Activated T-cell treated with anti-CD3 and anti-CD28 coated beads for 48 hours (primary cell): ENCODE measurements around the gene ARHGAP6.

Experiments
- DNase-seq: peaks from one replicate; pipeline ENCODE4 v3.0.0-alpha.2; 2020; ENCODE audit warnings: low read depth

The ARHGAP6 gene

DNA sequence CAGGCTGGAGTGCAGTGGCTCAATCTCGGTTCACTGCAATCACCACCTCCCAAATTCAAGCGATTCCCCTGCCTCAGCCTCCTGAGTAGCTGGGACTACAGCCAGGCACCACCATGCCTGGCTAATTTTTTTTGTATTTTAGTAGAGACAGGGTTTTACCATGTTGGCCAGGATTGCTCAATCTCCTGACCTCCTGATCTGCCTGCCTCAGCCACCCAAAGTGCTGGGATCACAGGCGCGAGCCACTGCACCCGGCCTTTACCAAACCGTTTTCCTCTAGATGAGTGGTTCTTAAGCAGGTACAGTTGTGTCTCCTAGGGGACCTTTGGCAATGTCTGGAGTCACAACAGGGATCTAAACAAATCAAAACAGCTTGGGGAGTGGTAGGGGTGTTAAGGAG is 360.9 kb downstream of the ARHGAP6 start:
- no peak for DNase-seq

DNA sequence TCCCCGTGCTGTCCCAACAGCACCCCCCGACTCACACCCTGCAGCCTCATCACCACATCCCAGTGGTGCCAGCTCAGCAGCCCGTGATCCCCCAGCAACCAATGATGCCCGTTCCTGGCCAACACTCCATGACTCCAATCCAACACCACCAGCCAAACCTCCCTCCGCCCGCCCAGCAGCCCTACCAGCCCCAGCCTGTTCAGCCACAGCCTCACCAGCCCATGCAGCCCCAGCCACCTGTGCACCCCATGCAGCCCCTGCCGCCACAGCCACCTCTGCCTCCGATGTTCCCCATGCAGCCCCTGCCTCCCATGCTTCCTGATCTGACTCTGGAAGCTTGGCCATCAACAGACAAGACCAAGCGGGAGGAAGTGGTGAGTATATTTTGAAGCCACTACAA is 367.1 kb downstream of the ARHGAP6 start:
- DNase-seq, result no peak

DNA sequence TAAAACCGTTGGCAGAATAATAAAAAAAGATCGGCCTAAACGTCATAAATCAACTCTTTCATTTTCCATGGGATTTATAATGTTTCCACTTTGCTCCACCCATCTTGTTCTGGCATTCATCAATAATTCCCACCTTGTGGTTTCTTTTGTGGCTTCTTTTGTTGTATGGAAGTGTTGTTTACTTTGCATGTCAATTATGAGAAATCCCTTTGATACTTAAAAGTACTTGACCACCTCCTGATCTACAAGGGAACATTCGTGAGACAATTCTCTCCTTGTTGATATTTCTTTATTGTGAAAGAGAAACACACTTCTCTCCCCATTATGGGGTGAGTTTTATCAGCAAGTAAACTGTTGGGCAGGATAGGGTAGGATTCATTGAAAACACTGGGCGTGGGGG is 369.7 kb downstream of the ARHGAP6 start:
- DNase-seq, result no peak

DNA sequence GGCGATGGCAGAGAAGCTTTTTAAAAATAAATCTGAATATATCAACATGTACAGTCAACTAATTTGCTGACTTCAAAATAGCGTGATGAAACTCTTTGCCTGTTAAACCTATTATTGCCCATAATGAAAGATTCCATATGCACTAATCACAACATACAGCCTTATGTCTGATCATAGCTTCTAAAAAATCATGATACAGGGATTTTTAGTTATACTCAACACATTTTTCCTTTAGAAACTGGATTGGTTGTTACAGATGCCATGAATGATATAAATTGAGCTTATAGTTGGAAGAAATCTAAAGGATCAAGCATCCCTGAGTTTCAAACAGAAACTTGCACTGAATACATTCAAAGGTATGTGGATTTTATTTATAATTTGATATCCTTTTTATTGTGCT is 372.6 kb downstream of the ARHGAP6 start, which contains the start of gene AMELX:
Gene AMELX, plus strand, starts transcription at position 301 of the 400 bp plus-strand sequence. CDS start 1,376 bp downstream, outside the sequence.
- no peak for DNase-seq

DNA sequence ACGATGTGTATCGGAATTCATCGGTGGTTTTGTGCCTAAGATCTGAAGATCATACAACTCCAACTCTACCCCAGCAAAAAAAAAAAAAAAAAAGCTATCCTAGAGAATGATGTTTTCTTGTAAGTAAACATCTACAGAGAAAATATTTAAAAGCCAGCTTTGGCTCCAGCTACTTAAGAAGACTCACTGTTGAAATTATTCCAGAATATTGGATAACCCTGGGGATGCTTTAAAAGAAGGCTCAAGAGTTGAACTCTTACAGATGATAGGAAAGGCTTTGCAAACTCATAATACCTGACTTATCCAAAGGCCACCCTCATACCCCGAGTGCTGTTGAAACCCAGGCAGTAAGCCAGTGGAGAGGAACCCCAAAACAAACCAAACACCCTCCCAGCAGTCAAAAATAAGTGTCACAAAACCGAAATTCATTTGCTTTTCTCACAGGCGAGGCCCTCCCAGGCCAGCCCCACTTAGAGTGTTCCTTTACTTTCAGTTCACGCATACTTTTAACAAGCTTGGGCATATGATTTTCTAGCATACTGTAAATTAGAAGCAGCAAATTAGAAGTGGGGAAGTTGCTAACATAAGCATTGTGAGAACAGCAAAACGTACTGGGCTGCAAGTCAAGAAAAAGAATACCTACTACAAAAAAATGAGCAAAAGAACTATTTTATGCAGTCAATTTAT is 375.2 kb downstream of the ARHGAP6 start:
- DNase-seq, result no peak

DNA sequence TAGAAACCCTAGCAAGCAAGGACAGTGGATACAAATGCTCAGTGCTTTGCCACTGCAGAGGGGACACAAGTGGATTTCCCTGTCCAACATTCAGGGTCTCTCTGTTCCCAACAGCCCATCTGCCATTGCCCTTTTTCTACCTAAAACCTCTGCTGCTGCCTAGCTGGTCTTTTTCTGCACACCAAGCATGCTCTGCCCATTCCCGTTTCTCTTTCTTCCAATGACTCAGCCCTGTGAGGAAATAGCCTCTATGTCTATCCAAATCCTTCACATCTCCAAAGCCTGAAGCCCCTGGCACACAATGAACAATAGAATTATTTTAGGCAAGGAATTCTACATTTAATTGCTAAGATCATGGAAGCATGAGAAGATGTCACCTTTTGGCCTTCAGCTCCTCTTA is 378.2 kb downstream of the ARHGAP6 start:
- no peak for DNase-seq

DNA sequence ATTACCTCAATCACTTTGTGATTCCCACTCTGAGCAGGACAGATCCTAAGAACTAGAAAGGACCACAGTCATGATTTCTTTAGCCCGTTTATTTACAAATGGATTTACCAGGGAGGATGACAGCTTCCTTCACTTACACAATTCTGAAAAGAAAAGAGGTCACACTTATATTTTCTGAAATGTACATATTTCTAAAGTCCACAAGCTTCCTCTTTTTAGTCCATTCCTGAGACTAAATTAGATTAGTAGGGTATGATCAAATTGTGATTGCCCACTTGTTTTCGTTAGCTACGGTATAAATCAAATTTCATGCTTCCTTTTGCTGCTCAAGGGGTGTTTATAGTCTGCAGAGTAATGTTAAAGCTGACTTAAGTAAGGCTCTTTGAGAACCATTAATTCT is 380.1 kb downstream of the ARHGAP6 start:
- no peak for DNase-seq

DNA sequence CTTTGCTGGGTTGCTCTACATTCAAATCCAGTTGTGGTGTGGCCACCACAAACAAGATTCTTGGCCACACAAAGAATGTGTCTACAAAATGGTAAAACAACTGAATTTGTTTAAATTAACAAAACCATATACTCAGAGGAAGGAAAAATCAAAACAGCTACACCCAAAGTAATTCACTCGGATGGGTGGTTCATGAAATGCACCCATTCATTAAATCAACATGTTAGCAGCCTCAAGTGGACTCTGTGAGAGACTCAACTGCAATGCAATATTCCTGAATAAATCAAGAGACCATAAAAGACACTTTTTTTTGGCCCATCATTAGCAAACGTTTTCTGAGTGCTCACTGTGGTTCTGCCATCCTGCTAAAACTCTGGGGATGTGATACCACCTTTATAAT is 383.7 kb downstream of the ARHGAP6 start:
- DNase-seq, result no peak

DNA sequence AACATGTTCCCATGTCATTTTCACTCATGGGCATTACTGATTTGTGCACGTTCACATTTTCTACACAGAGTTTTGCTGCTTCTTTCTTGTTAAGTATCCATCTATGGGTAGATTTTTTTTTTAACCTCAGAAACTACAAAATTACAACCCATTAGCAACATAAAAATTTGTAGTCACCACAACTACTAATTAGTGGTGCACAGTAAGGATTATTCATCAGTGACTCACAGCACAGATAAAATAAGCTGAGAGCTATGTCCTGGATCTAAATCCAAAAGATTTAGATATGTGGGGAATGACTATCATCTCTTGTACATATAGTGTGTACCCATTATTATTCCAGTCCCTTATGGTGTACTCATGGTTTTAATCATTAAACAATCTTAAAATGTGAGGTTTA is 392.2 kb downstream of the ARHGAP6 start:
- no peak for DNase-seq

DNA sequence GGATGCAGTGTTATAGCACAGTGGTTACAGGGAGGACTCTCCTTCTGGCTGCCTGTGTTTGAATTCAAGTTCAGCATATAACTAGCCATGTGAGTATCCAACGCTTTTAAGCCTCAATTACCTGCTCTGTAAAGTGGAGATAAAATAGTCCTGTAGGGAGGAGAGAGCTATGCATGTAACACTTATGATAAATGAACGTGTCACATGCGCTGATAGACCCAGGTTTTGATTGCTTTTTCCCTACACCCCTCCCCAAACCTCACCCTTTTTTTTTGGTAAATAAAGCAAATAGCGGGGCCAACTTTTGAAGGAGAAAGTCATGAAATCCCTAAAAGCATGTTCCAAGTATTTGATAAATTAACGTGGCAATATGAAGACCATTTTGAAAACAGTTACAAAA is 392.9 kb downstream of the ARHGAP6 start:
- no peak for DNase-seq

DNA sequence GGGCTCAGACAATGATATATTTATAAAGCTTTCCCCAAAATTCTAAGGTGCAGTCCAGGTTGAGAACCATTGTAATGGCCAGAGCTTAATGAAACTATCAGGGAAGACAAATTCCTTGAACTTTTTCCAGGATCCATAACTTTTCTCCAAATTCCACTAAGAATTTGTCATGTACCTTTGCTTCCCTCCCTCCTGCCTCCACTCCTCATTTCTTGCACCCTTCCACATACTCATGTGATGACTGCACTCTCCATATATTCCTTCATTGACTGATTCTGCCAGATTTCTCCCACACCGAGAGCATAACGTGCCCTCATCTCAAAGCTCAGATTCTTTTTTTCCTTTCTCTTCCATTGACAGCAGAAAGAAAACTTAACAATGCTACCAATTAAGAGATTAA is 393.4 kb downstream of the ARHGAP6 start:
- DNase-seq, result no peak

DNA sequence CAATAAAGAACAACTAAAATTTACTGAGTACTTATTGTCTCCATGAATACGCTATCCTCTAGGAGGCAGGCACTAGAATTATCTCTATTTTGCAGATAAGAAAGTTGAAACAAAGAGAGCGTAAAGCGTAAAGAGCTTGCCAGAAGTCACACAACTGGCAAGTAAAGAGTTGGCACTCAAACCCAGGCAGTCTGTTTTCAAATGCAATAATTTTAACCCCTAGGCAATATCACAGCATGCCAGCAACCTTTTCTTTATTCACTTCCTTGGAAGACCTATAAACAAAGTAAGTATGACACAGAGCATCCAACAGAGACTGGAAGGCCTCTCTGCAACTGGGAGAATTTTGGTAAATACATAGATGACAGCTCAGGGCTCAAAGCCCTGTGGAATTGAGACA is 395.7 kb downstream of the ARHGAP6 start:
- DNase-seq, result no peak

DNA sequence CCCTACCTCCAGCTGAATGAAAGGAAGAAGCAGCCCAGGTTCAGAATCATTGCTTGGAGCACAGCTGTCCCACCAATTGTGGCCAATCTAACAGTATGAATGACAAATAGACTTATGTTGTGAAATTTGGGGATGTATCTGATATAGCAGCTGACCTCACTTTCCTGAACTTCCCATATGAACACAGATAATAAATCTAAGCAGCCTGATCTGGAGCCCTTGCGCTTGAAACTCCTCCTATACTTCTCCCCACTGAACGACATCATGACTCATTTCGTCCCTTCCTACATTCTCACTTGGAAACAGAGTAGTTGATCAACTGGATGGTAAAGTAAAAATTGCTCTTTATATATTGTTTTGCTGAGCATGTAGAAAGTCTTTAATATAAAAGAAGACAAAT is 396.7 kb downstream of the ARHGAP6 start:
- DNase-seq, result no peak

DNA sequence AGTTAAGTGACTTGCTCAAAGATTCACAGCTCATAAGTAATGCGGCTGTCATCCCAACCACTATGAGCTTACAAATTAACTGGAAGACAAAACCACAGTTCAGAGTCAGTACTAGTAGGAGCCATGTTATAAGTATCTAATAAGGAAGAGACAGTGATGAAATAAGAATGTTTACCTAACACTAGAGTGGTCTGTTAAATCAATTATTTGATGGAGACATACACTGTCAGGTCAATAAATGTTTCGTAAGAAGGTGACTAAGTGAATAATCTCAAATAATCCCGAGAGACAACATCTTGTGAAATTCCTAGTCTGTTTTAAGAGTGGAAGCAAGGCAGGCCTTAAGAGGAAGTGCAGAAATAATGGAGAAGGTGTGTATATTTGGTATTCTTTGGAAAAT is 398.3 kb downstream of the ARHGAP6 start:
- DNase-seq, result no peak

DNA sequence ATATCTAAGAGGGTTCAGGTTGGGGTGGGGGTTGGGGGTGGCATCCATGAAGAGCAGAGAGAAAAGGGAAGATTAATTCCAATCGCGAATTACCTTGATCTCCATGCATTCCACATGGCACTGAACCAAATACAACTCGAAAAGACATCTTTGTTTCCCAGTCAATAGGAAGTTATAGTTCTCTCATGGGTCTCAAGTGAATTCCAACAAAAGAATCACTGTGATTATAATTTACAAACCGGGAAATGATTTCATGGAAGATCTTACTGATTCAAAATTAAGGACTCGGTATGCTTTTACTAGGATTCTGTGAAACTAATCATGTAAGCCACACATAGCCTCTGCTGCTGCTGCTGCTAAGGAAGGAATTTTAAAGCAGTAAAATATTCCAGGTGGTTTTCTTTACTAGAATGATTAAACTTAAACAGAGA is 399.1 kb downstream of the ARHGAP6 start:
- DNase-seq, result no peak

DNA sequence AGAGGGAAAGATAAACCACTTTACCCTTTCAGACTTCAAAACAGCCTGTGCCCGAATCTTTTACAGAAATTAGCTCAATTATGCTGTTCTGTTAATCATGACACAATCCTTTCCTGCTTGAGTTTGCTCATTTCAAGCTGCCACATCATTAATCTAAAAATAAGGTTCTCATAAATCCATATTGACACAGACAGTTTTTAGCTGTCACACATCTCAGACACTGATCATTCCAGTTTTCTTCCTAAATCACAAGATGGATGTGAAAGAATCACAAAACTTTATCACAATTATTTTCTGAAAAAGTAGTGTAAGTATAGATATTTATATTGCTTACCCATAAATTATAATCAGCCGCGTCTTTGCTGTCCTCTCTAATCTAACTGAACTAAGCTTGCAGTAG is 400.4 kb downstream of the ARHGAP6 start:
- no peak for DNase-seq

DNA sequence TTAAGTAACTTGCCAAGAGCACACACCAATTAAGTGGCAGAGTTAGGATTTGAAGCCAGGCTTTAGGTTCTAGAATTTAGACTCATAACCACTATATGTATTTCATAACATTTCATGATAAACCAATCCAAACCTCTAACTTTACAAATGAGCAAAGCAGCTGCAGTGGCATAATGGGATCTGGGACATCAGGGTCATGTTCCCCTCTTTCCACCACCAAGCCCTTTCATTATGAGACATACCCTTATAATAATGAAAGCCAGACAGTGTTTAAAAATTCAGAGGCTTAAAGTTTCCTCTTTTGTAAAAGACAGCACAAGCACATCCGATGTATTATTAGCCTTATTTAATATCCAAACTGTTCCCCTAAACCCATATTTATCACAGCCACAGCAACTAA is 400.8 kb downstream of the ARHGAP6 start:
- DNase-seq, result no peak

DNA sequence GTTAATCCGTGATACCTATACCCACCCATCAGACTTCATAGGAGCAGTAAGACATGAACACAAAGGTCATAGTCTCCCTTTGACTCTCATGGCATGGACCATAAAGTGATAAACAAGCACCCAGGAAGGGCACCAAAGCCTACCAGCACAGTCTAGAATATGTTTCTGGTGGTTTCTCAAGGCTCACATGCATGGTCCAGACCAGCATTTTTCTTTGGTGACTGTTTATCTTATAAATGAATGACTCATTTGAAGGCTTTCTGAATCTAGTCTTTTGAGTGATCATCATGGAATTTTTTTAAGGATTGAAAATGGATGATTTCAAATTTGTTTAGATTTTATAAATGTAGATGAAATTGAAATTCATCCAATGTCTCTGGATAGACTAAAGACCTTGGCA is 404.5 kb downstream of the ARHGAP6 start:
- DNase-seq, result no peak

DNA sequence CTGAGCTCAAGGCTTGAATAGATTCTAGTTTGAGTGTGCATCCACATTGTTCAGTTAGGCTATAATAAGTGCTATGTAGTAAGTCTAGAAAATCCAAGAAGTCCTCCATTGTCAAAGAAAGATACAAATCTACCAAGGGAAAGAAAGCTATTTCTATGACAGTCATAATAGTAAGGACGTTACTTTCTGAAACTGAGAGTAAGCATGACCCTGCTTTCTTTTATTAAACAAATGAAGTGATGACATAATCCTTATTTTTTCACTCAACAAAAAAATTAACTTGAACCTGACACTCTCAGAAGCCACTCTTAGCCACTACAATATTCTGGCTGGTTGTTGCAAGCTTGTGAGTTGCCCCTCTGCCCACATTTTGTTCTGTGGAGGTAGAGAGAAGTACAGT is 406.3 kb downstream of the ARHGAP6 start:
- DNase-seq, result no peak

DNA sequence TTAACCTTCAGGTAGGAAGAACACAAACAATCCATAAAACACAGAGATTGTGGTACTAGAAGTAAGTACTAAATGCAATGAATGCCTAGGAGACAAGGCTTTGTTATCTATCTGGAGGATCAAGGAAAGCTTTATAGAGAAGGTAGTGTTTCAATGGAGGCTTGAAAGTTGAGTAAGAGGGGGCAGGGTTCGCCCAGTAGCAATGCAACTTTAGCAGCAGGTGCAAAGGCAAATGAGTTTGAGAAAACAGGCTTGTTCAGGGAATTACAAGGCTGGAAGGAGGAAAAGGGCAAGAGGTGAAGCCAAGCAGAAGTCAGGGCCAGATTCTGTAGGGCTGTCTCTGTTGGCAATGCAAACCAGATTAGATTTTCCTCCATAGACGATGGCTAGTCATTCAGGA is 408.0 kb downstream of the ARHGAP6 start:
- DNase-seq, result no peak

DNA sequence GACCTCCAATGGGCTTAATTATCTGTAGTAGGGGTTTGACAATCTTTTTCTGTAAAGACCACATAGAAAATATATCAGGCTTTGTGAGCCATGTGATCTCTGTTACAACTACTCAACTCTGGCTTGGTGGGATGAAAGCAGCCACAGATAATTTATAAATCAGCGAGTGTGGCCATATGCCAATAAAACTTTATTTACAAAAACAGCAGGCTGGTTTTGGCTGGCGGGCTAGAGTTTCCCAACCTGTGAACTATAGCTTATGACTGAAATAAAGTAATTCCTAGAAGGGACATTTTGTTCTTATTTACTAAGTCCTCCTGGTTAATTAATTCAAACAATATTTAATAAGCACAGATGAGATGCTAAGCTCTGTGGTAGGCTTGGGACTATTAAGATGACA is 408.4 kb downstream of the ARHGAP6 start:
- DNase-seq, result no peak

DNA sequence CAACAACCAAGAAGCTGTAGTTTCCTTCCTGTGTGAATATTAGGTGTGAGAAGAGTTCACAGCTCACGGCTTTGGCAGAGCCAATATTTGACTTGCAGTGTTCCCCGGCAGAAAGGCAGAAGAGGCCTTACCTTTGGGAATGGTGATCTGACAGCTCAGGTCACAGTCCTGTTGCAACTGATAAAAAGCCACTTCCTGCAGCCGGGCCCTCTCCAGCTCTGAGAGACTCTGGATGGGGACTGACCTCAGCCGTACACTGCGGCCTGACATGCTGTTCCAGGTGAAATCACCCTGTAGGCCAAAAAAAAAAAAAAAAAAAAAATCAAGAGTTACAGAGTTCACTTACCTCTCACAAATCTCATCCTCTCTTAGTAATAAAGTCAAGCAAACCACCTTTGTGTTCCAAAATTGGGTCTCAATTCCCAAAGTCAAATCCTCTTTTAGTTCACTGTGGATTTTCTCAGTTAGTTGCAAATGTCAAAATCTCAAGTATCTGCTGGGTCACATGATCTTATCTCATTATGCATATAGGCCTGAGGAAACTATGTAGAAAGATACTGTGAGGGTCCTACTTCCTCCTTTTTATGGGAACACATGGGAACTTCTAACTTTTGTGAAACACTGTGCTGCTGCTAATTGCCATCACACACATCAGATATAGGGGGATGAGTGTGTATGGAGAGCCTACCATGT is 411.2 kb downstream of the ARHGAP6 start:
- DNase-seq, result no peak

DNA sequence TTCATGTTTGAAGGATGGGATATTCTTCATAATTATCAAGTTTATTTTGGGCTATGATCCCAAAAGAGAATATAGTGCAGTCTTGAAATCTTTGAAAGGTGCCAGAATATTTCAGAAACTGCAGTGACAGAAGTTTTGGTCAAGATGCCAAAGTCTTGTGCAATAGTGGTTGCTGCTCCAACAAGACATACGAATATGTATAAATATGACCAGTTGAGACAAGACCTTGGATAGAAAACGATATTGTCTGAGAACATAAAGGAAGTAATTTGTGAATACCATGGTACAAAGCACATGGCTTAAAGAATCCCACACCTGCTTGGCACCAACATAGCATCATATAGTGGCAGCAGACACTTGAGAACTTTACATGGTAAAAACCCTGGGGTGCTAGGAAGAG is 421.1 kb downstream of the ARHGAP6 start:
- no peak for DNase-seq

DNA sequence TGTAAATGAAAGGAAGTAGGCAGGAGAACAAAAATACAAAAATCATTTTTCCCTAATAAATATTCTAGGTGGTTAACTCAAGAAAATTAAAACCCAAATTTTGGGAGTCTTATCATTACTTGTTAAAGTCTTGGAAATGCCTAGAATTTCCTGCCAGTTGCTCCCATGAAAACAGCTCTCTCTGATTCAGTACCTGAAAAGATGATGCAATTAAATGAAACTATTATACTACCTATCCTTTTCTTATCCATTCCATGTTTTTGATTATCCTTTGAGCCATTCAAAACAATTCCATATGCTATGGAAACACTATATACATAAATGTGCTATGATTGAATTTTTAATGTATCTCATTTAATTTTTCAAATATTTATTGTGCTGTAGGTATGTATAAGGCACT is 423.0 kb downstream of the ARHGAP6 start:
- no peak for DNase-seq
